Upper lobe of left lung (tissue), 6 donors: ENCODE data around the gene SAMD4B. TPM values are rescaled to one million over a fixed set of nuclear protein-coding genes. Genes with fewer than 3 reads are reported as not detected.
"Not testable (repeated sequence)": the region's sequence is repeated elsewhere in the genome, so short reads cannot be mapped to it uniquely, and the experiment has no call there.

Source experiments
- ATAC-seq, 2 donors: fragments of 200-7000 bp; cut with Tn5 transposase; one replicate each; pipeline ENCODE4 v1.9.1; 2022; ENCODE audit warnings: mild to moderate bottlenecking in 2 of 2, moderate library complexity in 2 of 2; ENCODE audit not compliant: low FRiP score in 2 of 2
- DNase-seq, 2 donors: peaks; one replicate each; pipeline ENCODE4 v3.0.0-alpha.2; 2019 to 2020
- H3K27ac ChIP-seq, 4 donors: fragments of 200-600 bp; sonication (generic); one replicate each; pipeline ENCODE4 v1.5.1; 2016 to 2019
- H3K27me3 ChIP-seq, 4 donors: fragments of 200-600 bp; sonication (generic); one replicate each; pipeline ENCODE4 v1.5.1; 2017 to 2019
- H3K36me3 ChIP-seq, 4 donors: fragments of 200-600 bp; sonication (generic); one replicate each; pipeline ENCODE4 v1.5.1; 2016 to 2019
- H3K4me1 ChIP-seq, 4 donors: fragments of 200-600 bp; sonication (generic); one replicate each; pipeline ENCODE4 v1.5.1; 2018 to 2019
- H3K4me3 ChIP-seq, 4 donors: fragments of 200-600 bp; sonication (generic); one replicate each; pipeline ENCODE4 v1.5.1; 2017 to 2019; ENCODE audit warnings: mild to moderate bottlenecking in 2 of 4, moderate library complexity in 1 of 4
- H3K9me3 ChIP-seq, 4 donors: fragments of 200-600 bp; sonication (generic); one replicate each; pipeline ENCODE4 v1.5.1; 2018 to 2019
- EP300 ChIP-seq, 4 donors: sonication (generic); formaldehyde crosslinking; IDR thresholded peaks; one replicate each; pipeline ENCODE4 v1.5.1; 2017; ENCODE audit warnings: antibody characterized with exemption in 4 of 4, control low read depth in 2 of 4
- POLR2A ChIP-seq, 4 donors: fragments of 450-650 bp; IDR thresholded peaks; one replicate each; pipeline ENCODE4 v1.5.1; 2016 to 2017; ENCODE audit warnings: antibody characterized with exemption in 4 of 4, mild to moderate bottlenecking in 2 of 4
- POLR2AphosphoS5 ChIP-seq, 2 donors: sonication (generic); formaldehyde crosslinking; IDR thresholded peaks; one replicate each; pipeline ENCODE4 v1.5.1; 2017; ENCODE audit warnings: antibody characterized with exemption in 2 of 2
- WGBS, 2 donors: methylation state at CpG; one replicate each; pipeline ENCODE4 v1.1.5; 2017 to 2018; 5-methylcytosine and 5-hydroxymethylcytosine counted together
- total RNA-seq, 6 donors: library from RNA; depleted of rRNA in 4 of 6; stranded (reverse); fragments of >200 nt in 4 of 6; gene quantifications; one replicate each; pipeline versions ENCODE4 v1.1.0 to v1.2.1, GENCODE V29; 2016 to 2021
- TF ChIP-seq, protein P1 (sequence below), 6 experiments: fragments of 450-650 bp in 4 of 6; fragments of 200-600 bp in 2 of 6; sonication (generic) in 2 of 6; IDR thresholded peaks; one replicate each; pipeline ENCODE4 v1.5.1; 2016 to 2019; ENCODE audit warnings: antibody characterized with exemption in 6 of 6
- donor health status: DM: no; HTN: no; CAD: no; lungs with moderate emphysema.
- donor health status: DM: no; HTN: yes; CAD: no; lungs with severe emphysema.

SAMD4B gene
- total RNA-seq, 6 donors from 2014 or later = 57.7 to 125 (median 79.3) TPM

DNA sequence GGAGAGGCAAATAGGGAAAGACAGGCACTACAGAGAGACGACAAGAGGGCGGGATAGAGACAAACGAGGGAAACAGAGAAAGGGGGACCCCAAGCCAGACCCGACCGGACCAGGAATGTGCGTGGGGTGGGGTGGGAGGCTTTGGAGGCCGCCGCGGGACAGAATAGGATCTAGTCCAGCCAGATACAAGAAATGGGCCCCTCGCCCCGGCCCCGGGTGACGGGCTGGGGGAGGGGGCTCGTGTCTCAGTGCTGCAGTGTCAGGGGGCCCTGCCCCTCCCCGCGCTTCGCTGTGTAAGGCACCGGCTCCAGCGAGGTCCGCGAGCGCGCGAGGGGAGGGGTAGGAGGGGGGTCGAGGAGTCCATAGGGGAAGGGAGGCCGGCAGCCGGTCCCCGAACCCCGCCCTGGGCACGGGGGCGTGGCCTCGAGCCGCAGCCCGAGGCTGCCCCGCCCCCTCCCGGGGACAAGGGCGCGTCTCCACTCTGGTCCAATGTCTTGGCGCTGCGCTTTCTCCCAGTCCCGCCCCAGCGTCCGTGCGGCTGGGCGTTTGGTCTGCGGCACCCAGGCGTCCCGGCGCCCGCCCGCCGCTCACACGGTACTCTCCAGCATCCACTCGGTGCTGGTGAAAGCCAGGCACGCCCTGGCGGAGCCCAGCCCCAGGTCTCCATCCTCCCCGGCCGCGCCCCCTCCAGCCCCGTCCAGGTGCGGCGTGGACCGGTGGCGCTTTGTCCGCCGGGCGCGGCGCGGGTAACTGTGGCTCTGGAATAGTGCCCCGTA, 35.0 kb upstream of the SAMD4B start:
- TF ChIP-seq EP300 (IDR thresholded peaks at IDR 0.05) = no peak
- TF ChIP-seq, protein P1, sequence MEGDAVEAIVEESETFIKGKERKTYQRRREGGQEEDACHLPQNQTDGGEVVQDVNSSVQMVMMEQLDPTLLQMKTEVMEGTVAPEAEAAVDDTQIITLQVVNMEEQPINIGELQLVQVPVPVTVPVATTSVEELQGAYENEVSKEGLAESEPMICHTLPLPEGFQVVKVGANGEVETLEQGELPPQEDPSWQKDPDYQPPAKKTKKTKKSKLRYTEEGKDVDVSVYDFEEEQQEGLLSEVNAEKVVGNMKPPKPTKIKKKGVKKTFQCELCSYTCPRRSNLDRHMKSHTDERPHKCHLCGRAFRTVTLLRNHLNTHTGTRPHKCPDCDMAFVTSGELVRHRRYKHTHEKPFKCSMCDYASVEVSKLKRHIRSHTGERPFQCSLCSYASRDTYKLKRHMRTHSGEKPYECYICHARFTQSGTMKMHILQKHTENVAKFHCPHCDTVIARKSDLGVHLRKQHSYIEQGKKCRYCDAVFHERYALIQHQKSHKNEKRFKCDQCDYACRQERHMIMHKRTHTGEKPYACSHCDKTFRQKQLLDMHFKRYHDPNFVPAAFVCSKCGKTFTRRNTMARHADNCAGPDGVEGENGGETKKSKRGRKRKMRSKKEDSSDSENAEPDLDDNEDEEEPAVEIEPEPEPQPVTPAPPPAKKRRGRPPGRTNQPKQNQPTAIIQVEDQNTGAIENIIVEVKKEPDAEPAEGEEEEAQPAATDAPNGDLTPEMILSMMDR (IDR thresholded peaks at IDR 0.05) = no peak
- TF ChIP-seq POLR2AphosphoS5 (IDR thresholded peaks at IDR 0.05) = no peak
- TF ChIP-seq POLR2A (IDR thresholded peaks at IDR 0.05) = no peak
- H3K27me3 ChIP-seq = peaks cover 0 to 11% (median 3%) of the 10 kb centered on the region in 4 donors
- 54 to 58% methylated on average over 33 to 52 of the region's 71 CpGs for WGBS, 2 donors
- ATAC-seq (peak; percentile 73 to 86), DNase-seq (peak; percentile 65 to 88)
- H3K36me3 ChIP-seq = peaks cover 0 to 3% (median 0%) of the 10 kb centered on the region in 4 donors
- no peak overlapping the region for H3K27ac ChIP-seq
- peak overlapping the region in 3 of 4 donors; percentile 24 to 44 (median 32) for H3K4me3 ChIP-seq
- no peaks in the 10 kb centered on the region for H3K9me3 ChIP-seq
- peaks cover 0 to 15% (median 6%) of the 10 kb centered on the region in 4 donors for H3K4me1 ChIP-seq

DNA sequence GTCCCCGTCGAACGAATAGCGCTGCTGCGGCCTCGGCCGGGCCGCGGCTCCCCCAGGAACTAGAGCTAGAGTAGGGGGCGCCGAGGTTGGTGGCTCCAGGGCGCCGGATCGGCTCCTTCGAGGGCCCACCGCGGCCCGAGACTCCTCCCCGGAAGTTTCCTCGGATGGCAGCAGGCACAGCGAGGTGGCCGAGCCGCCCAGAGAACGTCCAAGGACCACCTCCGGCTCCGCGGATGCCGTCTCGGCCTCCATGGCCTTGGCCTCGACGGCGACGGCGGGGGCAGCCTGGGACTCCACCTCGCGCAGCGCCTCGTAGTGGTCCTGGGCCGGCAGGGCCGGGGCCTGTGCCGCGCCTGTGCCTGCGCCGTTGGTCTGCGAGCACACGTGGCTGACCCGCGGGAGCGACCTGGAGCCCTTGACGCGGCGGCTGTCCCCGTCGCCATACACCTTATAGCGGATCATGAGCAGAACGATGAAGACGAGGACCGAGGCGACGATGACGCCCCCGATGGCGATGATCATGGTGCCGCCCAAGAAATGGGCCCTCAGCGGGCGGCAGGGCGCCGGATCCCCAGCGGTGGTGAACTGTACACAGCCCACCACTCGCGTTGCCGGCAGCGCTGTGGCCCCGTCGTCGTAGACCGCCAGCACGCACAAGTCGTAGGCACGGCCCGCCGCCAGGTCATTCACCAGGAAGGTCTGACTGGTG, 34.2 kb upstream of the SAMD4B start:
- H3K27me3 ChIP-seq = peaks cover 0 to 11% (median 3%) of the 10 kb centered on the region in 4 donors
- peak overlapping the region in 3 of 4 donors; percentile 24 to 44 (median 32) for H3K4me3 ChIP-seq
- H3K9me3 ChIP-seq = no peaks in the 10 kb centered on the region
- 50 to 79% methylated on average over 20 to 26 of the region's 82 CpGs for WGBS, 2 donors
- peaks cover 0 to 15% (median 6%) of the 10 kb centered on the region in 4 donors for H3K4me1 ChIP-seq
- TF ChIP-seq, protein P1 (IDR thresholded peaks at IDR 0.05) = no peak
- TF ChIP-seq POLR2A (IDR thresholded peaks at IDR 0.05) = no peak
- TF ChIP-seq POLR2AphosphoS5 (IDR thresholded peaks at IDR 0.05) = no peak
- no peak for TF ChIP-seq EP300 (IDR thresholded peaks at IDR 0.05)
- ATAC-seq (peak in 1 of 2 donors; percentile 7), DNase-seq (peak in 1 of 2 donors; percentile 85)
- H3K27ac ChIP-seq = no peak overlapping the region
- peaks cover 0 to 3% (median 0%) of the 10 kb centered on the region in 4 donors for H3K36me3 ChIP-seq

GRCh38 chr19:39308531-39309304, 33.5 kb upstream of the SAMD4B start:
- Histone ChIP-seq H3K4me1 (peaks cover 0 to 15% (median 6%) of the 10 kb centered on the region in 4 donors), H3K4me3 (no peak overlapping the region), H3K27ac (no peak overlapping the region), H3K9me3 (no peaks in the 10 kb centered on the region), H3K27me3 (peaks cover 0 to 11% (median 3%) of the 10 kb centered on the region in 4 donors), H3K36me3 (peaks cover 0 to 5% (median 3%) of the 10 kb centered on the region in 4 donors)
- TF ChIP-seq EP300 (IDR thresholded peaks at IDR 0.05) (no peak), POLR2A (IDR thresholded peaks at IDR 0.05) (no peak), POLR2AphosphoS5 (IDR thresholded peaks at IDR 0.05) (no peak)
- TF ChIP-seq, protein P1 (IDR thresholded peaks at IDR 0.05) = no peak
- ATAC-seq = no peak
- DNase-seq = no peak
- 68 to 85% methylated on average over 14 to 18 of the region's 18 CpGs for WGBS, 2 donors

- WGBS, 2 donors = 87 to 90% methylated on average over 7 of the region's 7 CpGs
- peaks cover 0 to 11% (median 3%) of the 10 kb centered on the region in 4 donors for H3K27me3 ChIP-seq
- not testable (repeated sequence) for ATAC-seq, H3K27ac ChIP-seq, DNase-seq, H3K9me3 ChIP-seq, H3K4me3 ChIP-seq
- peaks cover 0 to 11% (median 7%) of the 10 kb centered on the region in 4 donors for H3K36me3 ChIP-seq
- peaks cover 0 to 15% (median 6%) of the 10 kb centered on the region in 4 donors for H3K4me1 ChIP-seq
These were observed 32.9 kb upstream of the SAMD4B start for GRCh38 chr19:39309305-39309670.
